DND-41 (cell line): Measurements from ENCODE around the gene PPP3CA.

Experiments
- ATAC-seq: fragments of 200-7000 bp; cut with Tn5 transposase; 3 replicates; pipeline ENCODE4 v1.9.1; 2021; ENCODE audit warnings: low read depth; ENCODE audit not compliant: insufficient read depth
- DNase-seq: peaks from one replicate; pipeline ENCODE4 v3.0.0-alpha.2; 2020
- H2AFZ ChIP-seq: 2 replicates; pipeline ENCODE4 v1.6.0; 2012; ENCODE audit warnings: low read depth, low read length
- H3K27ac ChIP-seq: 2 replicates; pipeline ENCODE4 v1.5.1; 2012; ENCODE audit warnings: low read length, inconsistent platforms
- H3K27me3 ChIP-seq: fragments of 200-600 bp; sonication (generic); 2 replicates; pipeline ENCODE4 v1.6.0; 2012; ENCODE audit warnings: low read length, mild to moderate bottlenecking, inconsistent platforms; ENCODE audit not compliant: insufficient read depth, poor library complexity
- H3K36me3 ChIP-seq: 2 replicates; pipeline ENCODE4 v1.5.1; 2012; ENCODE audit warnings: low read length, inconsistent platforms; ENCODE audit not compliant: insufficient read depth
- H3K4me1 ChIP-seq: 2 replicates; pipeline ENCODE4 v1.5.1; 2012; ENCODE audit warnings: mild to moderate bottlenecking, low read length; ENCODE audit not compliant: insufficient read depth
- H3K4me2 ChIP-seq: 2 replicates; pipeline ENCODE4 v1.6.0; 2012; ENCODE audit warnings: mild to moderate bottlenecking, moderate library complexity, low read length, inconsistent platforms; ENCODE audit not compliant: insufficient read depth
- H3K4me3 ChIP-seq, 2 experiments: fragments of 200-600 bp in 1 of 2; shearing (Covaris generic) in 1 of 2; 2 replicates each; pipeline ENCODE4 v1.5.1; 2012 to 2016; ENCODE audit warnings: inconsistent platforms in 2 of 2, low read length in 2 of 2, mild to moderate bottlenecking in 2 of 2, low read depth in 1 of 2, moderate library complexity in 1 of 2
- H3K79me2 ChIP-seq: 2 replicates; pipeline ENCODE4 v1.6.0; 2012; ENCODE audit warnings: low read length, inconsistent platforms; ENCODE audit not compliant: insufficient read depth
- H3K9ac ChIP-seq: 2 replicates; pipeline ENCODE4 v1.6.0; 2012; ENCODE audit warnings: low read depth, mild to moderate bottlenecking, inconsistent platforms, low read length, moderate library complexity
- H3K9me3 ChIP-seq: 2 replicates; pipeline ENCODE4 v1.5.1; 2012; ENCODE audit warnings: low read length, moderate library complexity, mild to moderate bottlenecking, inconsistent platforms; ENCODE audit not compliant: insufficient read depth, severe bottlenecking
- H4K20me1 ChIP-seq: 2 replicates; pipeline ENCODE4 v1.6.0; 2012; ENCODE audit warnings: low read length; ENCODE audit not compliant: insufficient read depth
- EZH2 ChIP-seq: IDR thresholded peaks from 3 replicates; pipeline ENCODE4 v1.6.1; 2012; ENCODE audit warnings: borderline replicate concordance, low read depth, mild to moderate bottlenecking, moderate library complexity, low read length, inconsistent platforms; ENCODE audit not compliant: severe bottlenecking
- TF ChIP-seq, protein P1 (sequence below): IDR thresholded peaks from 2 replicates; pipeline ENCODE4 v1.5.1; 2012; ENCODE audit warnings: borderline replicate concordance, low read length, moderate library complexity, mild to moderate bottlenecking; ENCODE audit not compliant: poor library complexity, severe bottlenecking; ENCODE audit errors: extremely low read depth

The PPP3CA gene

GRCh38 chr4:101277671-101278070 lies 69.7 kb downstream of the PPP3CA start:
- ATAC-seq (no peak), DNase-seq (no peak)

GRCh38 chr4:101276661-101277060 lies 70.7 kb downstream of the PPP3CA start:
- TF ChIP-seq EZH2, result no peak
- Histone ChIP-seq H2AFZ (no peak overlapping the region), H3K4me3 (no peak overlapping the region), H3K9ac (no peak overlapping the region), H3K79me2 (no peaks in the 10 kb centered on the region; the same call in 1 of the 2 replicates), H3K27me3 (no peaks in the 10 kb centered on the region), H3K4me2 (no peak overlapping the region), H3K27ac (no peak overlapping the region), H3K4me1 (no peaks in the 10 kb centered on the region), H3K36me3 (no peaks in the 10 kb centered on the region), H4K20me1 (peaks cover 9% of the 10 kb centered on the region; the same call in 1 of the 2 replicates), H3K9me3 (no peaks in the 10 kb centered on the region)
- DNase-seq (no peak), ATAC-seq (no peak)

More at GRCh38 chr4:101277671-101278070, 69.7 kb downstream of the PPP3CA start:
- Histone ChIP-seq H3K27ac (no peak overlapping the region), H3K79me2 (no peaks in the 10 kb centered on the region; the same call in 1 of the 2 replicates), H3K27me3 (no peaks in the 10 kb centered on the region), H3K4me2 (no peak overlapping the region), H3K9me3 (no peaks in the 10 kb centered on the region), H4K20me1 (0 out of 2 replicates have a peak, but pooled peaks cover 9% of the 10 kb centered on the region), H2AFZ (no peak overlapping the region), H3K36me3 (no peaks in the 10 kb centered on the region), H3K4me1 (no peaks in the 10 kb centered on the region), H3K4me3 (no peak overlapping the region), H3K9ac (no peak overlapping the region)
- TF ChIP-seq, protein P1, sequence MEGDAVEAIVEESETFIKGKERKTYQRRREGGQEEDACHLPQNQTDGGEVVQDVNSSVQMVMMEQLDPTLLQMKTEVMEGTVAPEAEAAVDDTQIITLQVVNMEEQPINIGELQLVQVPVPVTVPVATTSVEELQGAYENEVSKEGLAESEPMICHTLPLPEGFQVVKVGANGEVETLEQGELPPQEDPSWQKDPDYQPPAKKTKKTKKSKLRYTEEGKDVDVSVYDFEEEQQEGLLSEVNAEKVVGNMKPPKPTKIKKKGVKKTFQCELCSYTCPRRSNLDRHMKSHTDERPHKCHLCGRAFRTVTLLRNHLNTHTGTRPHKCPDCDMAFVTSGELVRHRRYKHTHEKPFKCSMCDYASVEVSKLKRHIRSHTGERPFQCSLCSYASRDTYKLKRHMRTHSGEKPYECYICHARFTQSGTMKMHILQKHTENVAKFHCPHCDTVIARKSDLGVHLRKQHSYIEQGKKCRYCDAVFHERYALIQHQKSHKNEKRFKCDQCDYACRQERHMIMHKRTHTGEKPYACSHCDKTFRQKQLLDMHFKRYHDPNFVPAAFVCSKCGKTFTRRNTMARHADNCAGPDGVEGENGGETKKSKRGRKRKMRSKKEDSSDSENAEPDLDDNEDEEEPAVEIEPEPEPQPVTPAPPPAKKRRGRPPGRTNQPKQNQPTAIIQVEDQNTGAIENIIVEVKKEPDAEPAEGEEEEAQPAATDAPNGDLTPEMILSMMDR, result no peak
- no peak for TF ChIP-seq EZH2

- H3K4me2 ChIP-seq, result no peak overlapping the region
- H3K4me1 ChIP-seq, result no peaks in the 10 kb centered on the region
- no peaks in the 10 kb centered on the region for H3K9me3 ChIP-seq
- TF ChIP-seq, protein P1, result no peak
- no peak for TF ChIP-seq EZH2
- no peak for DNase-seq
- no peak overlapping the region for H3K4me3 ChIP-seq
- H2AFZ ChIP-seq, result no peak overlapping the region
- no peak overlapping the region for H3K27ac ChIP-seq
- H4K20me1 ChIP-seq, result peaks cover 5% of the 10 kb centered on the region; the same call in 1 of the 2 replicates
- no peaks in the 10 kb centered on the region for H3K27me3 ChIP-seq
- no peak overlapping the region for H3K9ac ChIP-seq
- H3K79me2 ChIP-seq, result no peaks in the 10 kb centered on the region; the same call in 1 of the 2 replicates
- ATAC-seq, result no peak
- no peaks in the 10 kb centered on the region for H3K36me3 ChIP-seq
Measured at GRCh38 chr4:101274888-101275752, 72.2 kb downstream of the PPP3CA start.

DNA sequence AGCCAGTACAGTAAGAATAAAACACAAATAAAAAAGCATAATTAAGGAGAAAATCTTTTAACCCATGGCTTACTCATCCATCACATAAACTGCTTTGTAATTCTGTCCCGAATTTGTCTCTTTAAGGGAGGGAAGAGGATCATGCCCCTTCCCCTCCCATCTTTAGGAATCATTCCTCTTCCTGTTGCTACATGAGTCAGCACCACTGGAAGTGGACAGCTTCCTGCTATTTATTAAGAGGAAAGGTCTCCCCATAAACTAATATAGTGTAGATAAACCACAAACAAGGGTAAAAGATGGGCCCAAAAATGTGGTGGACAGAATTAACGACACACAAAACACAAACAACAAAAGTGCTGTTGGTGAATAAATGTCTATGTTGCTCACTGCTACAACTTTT lies 75.8 kb downstream of the PPP3CA start:
- peaks cover 3% of the 10 kb centered on the region; the same call in 1 of the 2 replicates for H4K20me1 ChIP-seq
- no peaks in the 10 kb centered on the region for H3K9me3 ChIP-seq
- H3K9ac ChIP-seq, result no peak overlapping the region
- peaks cover 2% of the 10 kb centered on the region; the same call in 1 of the 2 replicates for H3K79me2 ChIP-seq
- H3K4me1 ChIP-seq, result no peaks in the 10 kb centered on the region
- H3K27ac ChIP-seq, result no peak overlapping the region
- ATAC-seq (no peak), DNase-seq (no peak)
- H3K4me2 ChIP-seq, result no peak overlapping the region
- no peaks in the 10 kb centered on the region for H3K36me3 ChIP-seq
- TF ChIP-seq, protein P1, result no peak
- TF ChIP-seq EZH2, result no peak
- no peak overlapping the region for H3K4me3 ChIP-seq
- no peaks in the 10 kb centered on the region for H3K27me3 ChIP-seq
- H2AFZ ChIP-seq, result no peak overlapping the region
